SK-N-SH (cell line): Measurements from ENCODE around the gene NPC1L1. TPM values are rescaled to one million over a fixed set of nuclear protein-coding genes. Genes with fewer than 3 reads are reported as not detected.

Source experiments
- CHD2 ChIP-seq: fragments of 150-350 bp; IDR thresholded peaks from 2 replicates; pipeline ENCODE4 v1.6.1; 2018; ENCODE audit warnings: low read length; ENCODE audit not compliant: partially characterized antibody
- ELF1 ChIP-seq: IDR thresholded peaks from 2 replicates; pipeline ENCODE4 v1.4.0; 2012
- EP300 ChIP-seq, 2 experiments: IDR thresholded peaks; 2 replicates each; pipeline versions ENCODE4 v1.4.0 to v1.6.1; 2012; ENCODE audit warnings: borderline replicate concordance in 1 of 2, low read depth in 1 of 2, low read length in 1 of 2
- EZH2phosphoT487 ChIP-seq: fragments of 200-600 bp; sonication (generic); IDR thresholded peaks from 2 replicates; pipeline ENCODE4 v1.6.1; 2017; ENCODE audit warnings: low read depth, mixed run types, mild to moderate bottlenecking, antibody characterized with exemption, moderate library complexity, borderline replicate concordance
- FOSL2 ChIP-seq: IDR thresholded peaks from 2 replicates; pipeline ENCODE4 v1.4.0; 2012; ENCODE audit warnings: low read depth, mild to moderate bottlenecking, moderate library complexity, borderline replicate concordance
- FOXM1 ChIP-seq: IDR thresholded peaks from 2 replicates; pipeline ENCODE4 v1.4.0; 2012; ENCODE audit warnings: low read depth, mild to moderate bottlenecking
- JUND ChIP-seq: IDR thresholded peaks from 2 replicates; pipeline ENCODE4 v1.4.0; 2012
- MAX ChIP-seq: IDR thresholded peaks from 2 replicates; pipeline ENCODE4 v1.4.0; 2012; ENCODE audit warnings: low read depth
- MXI1 ChIP-seq: IDR thresholded peaks from 2 replicates; pipeline ENCODE4 v1.6.1; 2012; ENCODE audit warnings: mild to moderate bottlenecking, low read depth, low read length, improper control_type of control experiment
- NFIC ChIP-seq: IDR thresholded peaks from 2 replicates; pipeline ENCODE4 v1.4.0; 2012; ENCODE audit warnings: borderline replicate concordance
- RAD21 ChIP-seq: IDR thresholded peaks from 2 replicates; pipeline ENCODE4 v1.6.1; 2012; ENCODE audit warnings: mild to moderate bottlenecking, low read length
- REST ChIP-seq: IDR thresholded peaks from 2 replicates; pipeline ENCODE4 v1.6.1; 2012; ENCODE audit warnings: mild to moderate bottlenecking, low read depth, low read length, moderate library complexity
- RFX5 ChIP-seq: IDR thresholded peaks from 2 replicates; pipeline ENCODE4 v1.6.1; 2012; ENCODE audit warnings: mild to moderate bottlenecking, improper control_type of control experiment, low read length
- RXRA ChIP-seq: IDR thresholded peaks from 2 replicates; pipeline ENCODE4 v1.4.0; 2012; ENCODE audit warnings: low read depth, mild to moderate bottlenecking, borderline replicate concordance
- SMC3 ChIP-seq: IDR thresholded peaks from 2 replicates; pipeline ENCODE4 v1.6.1; 2012; ENCODE audit warnings: low read depth, low read length, improper control_type of control experiment
- TEAD4 ChIP-seq: IDR thresholded peaks from 2 replicates; pipeline ENCODE4 v1.4.0; 2012; ENCODE audit warnings: mild to moderate bottlenecking, borderline replicate concordance; ENCODE audit not compliant: insufficient read depth
- polyA plus RNA-seq, 3 experiments: library from polyadenylated mRNA; depleted of rRNA; stranded (reverse); fragments of >200 nt; gene quantifications; 2 replicates each; pipeline ENCODE4 v1.2.3, GENCODE V29; 2012
- TF ChIP-seq, protein P1 (sequence below): IDR thresholded peaks from 2 replicates; pipeline ENCODE4 v1.4.0; 2012; ENCODE audit warnings: low read depth, borderline replicate concordance
- TF ChIP-seq, protein P2 (sequence below): IDR thresholded peaks from 2 replicates; pipeline ENCODE4; 2012
- TF ChIP-seq, protein P3 (sequence below): IDR thresholded peaks from 2 replicates; pipeline ENCODE4 v1.4.0; 2012; ENCODE audit warnings: low read depth, borderline replicate concordance
- TF ChIP-seq, protein P4 (sequence below): fragments of 150-350 bp; IDR thresholded peaks from 2 replicates; pipeline ENCODE4 v1.6.1; 2016; ENCODE audit warnings: mild to moderate bottlenecking, low read depth, low read length

NPC1L1 gene
- polyA plus RNA-seq, 1 of the 3 experiments (the other 2 are of a cell fraction), result not detected

DNA sequence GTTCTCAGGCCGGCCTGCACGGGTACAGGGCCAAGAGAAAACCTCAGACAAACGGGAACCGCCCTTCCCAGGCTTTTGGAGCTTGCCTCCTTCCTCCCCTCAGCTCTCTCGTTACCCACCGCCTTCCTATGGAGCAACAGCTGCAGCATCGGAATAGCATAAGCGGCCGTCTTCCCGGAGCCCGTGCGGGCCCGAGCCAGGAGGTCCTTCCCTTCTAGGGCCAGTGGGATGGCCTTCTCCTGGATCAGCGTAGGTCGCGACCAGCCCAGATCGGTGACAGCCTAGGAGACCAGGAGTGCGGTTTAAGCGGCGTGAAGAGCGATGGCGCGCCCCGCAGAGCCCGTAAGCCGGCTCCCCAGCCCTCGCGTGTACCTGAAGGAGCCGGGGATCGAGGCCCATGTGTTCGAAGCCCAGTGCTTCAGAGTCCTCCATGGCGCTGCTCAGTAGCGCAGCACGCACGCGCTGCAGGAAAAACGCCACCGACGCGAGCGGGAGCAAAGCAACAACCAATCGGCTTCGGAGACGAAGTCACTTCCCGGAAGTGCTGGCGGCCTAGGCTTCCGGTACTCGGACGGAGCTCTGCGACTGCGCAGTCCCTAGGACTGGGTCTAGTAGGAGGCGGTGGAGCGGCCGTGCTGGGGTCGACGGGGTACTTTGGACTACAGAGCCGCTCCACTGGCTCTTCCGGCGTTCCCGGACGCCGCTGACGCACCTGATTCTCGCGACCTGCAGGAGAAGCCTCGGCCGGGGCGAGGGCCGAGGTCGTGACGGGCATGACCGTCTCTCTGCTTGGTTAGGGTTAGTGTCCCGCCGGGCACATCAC is 32.5 kb upstream of the NPC1L1 start, which contains the start of gene DDX56 (continued):
- TF ChIP-seq NFIC (no peak), FOSL2 (no peak), RXRA (no peak), ELF1 (peak; percentile 88), RAD21 (no peak), SMC3 (no peak), EZH2phosphoT487 (no peak), REST (peak; percentile 38; the same call in 1 of the 2 replicates), JUND (no peak), EP300 (IDR thresholded peaks at IDR 0.05; ENCODE audit: borderline replicate concordance in 1 of 2, low read depth in 1 of 2, low read length in 1 of 2) (no peak), MXI1 (peak; percentile 98), MAX (peak; percentile 99), FOXM1 (no peak), TEAD4 (no peak), RFX5 (no peak; the same call in 1 of the 2 replicates), CHD2 (peak; percentile 97)
- TF ChIP-seq, protein P1, sequence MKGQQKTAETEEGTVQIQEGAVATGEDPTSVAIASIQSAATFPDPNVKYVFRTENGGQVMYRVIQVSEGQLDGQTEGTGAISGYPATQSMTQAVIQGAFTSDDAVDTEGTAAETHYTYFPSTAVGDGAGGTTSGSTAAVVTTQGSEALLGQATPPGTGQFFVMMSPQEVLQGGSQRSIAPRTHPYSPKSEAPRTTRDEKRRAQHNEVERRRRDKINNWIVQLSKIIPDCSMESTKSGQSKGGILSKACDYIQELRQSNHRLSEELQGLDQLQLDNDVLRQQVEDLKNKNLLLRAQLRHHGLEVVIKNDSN, result no peak
- TF ChIP-seq, protein P2, sequence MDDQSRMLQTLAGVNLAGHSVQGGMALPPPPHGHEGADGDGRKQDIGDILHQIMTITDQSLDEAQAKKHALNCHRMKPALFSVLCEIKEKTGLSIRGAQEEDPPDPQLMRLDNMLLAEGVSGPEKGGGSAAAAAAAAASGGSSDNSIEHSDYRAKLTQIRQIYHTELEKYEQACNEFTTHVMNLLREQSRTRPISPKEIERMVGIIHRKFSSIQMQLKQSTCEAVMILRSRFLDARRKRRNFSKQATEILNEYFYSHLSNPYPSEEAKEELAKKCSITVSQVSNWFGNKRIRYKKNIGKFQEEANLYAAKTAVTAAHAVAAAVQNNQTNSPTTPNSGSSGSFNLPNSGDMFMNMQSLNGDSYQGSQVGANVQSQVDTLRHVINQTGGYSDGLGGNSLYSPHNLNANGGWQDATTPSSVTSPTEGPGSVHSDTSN, result no peak
- TF ChIP-seq, protein P3, sequence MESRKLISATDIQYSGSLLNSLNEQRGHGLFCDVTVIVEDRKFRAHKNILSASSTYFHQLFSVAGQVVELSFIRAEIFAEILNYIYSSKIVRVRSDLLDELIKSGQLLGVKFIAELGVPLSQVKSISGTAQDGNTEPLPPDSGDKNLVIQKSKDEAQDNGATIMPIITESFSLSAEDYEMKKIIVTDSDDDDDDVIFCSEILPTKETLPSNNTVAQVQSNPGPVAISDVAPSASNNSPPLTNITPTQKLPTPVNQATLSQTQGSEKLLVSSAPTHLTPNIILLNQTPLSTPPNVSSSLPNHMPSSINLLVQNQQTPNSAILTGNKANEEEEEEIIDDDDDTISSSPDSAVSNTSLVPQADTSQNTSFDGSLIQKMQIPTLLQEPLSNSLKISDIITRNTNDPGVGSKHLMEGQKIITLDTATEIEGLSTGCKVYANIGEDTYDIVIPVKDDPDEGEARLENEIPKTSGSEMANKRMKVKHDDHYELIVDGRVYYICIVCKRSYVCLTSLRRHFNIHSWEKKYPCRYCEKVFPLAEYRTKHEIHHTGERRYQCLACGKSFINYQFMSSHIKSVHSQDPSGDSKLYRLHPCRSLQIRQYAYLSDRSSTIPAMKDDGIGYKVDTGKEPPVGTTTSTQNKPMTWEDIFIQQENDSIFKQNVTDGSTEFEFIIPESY, result peak; percentile 92
- TF ChIP-seq, protein P4, sequence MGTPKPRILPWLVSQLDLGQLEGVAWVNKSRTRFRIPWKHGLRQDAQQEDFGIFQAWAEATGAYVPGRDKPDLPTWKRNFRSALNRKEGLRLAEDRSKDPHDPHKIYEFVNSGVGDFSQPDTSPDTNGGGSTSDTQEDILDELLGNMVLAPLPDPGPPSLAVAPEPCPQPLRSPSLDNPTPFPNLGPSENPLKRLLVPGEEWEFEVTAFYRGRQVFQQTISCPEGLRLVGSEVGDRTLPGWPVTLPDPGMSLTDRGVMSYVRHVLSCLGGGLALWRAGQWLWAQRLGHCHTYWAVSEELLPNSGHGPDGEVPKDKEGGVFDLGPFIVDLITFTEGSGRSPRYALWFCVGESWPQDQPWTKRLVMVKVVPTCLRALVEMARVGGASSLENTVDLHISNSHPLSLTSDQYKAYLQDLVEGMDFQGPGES, result no peak
